ENCODE data around the gene IL4I1.

GRCh38 chr19:49936549-49936948, 39.9 kb upstream of the IL4I1 start:
- TF ChIP-seq CTCF (IDR thresholded peaks at IDR 0.05): no peak
- TF ChIP-seq POLR2A (IDR thresholded peaks at IDR 0.05): no peak
